Measurements from ENCODE around the gene OR6J1. TPM values are rescaled to one million over a fixed set of nuclear protein-coding genes. Genes with fewer than 3 reads are reported as not detected.

Gene OR6J1
- total RNA-seq, 3 donors from 2014 or later, result not detected

GRCh38 chr14:22666203-22666893 lies 22.2 kb upstream of the OR6J1 start:
- H3K9me3 ChIP-seq, result no peaks in the 10 kb centered on the region
- ATAC-seq (no peak), DNase-seq (no peak)
- no peaks in the 10 kb centered on the region for H3K36me3 ChIP-seq (ENCODE audit: low read depth)
- TF ChIP-seq CTCF (IDR thresholded peaks at IDR 0.05), result no peak
- intact Hi-C loops (cut with DNase I, micrococcal nuclease), result no loop called here
- H3K4me1 ChIP-seq (ENCODE audit: low read depth), result no peaks in the 10 kb centered on the region
- H3K4me3 ChIP-seq, result no peak overlapping the region

- H3K4me1 ChIP-seq (ENCODE audit: low read depth), result no peaks in the 10 kb centered on the region
- no peak for DNase-seq
- intact Hi-C loops (cut with DNase I, micrococcal nuclease), result no loop called here
- no peak for TF ChIP-seq CTCF (IDR thresholded peaks at IDR 0.05)
- H3K9me3 ChIP-seq, result no peaks in the 10 kb centered on the region
- no peaks in the 10 kb centered on the region for H3K36me3 ChIP-seq (ENCODE audit: low read depth)
- no peak for ATAC-seq
- no peak overlapping the region for H3K4me3 ChIP-seq
These were observed 20.1 kb upstream of the OR6J1 start for GRCh38 chr14:22664261-22664660.

- H3K4me1 ChIP-seq (ENCODE audit: low read depth), result peaks cover 3% of the 10 kb centered on the region
- no peak for TF ChIP-seq CTCF (IDR thresholded peaks at IDR 0.05)
- intact Hi-C loops (cut with DNase I, micrococcal nuclease), result no loop called here
- H3K36me3 ChIP-seq (ENCODE audit: low read depth), result no peaks in the 10 kb centered on the region
- DNase-seq, result no peak
- H3K9me3 ChIP-seq, result no peaks in the 10 kb centered on the region
- no peak for ATAC-seq
- no peak overlapping the region for H3K4me3 ChIP-seq
These were observed 16.5 kb upstream of the OR6J1 start for GRCh38 chr14:22660654-22661053.

- intact Hi-C loops (cut with DNase I, micrococcal nuclease), result no loop called here
- no peak for ATAC-seq
- no peak for TF ChIP-seq CTCF (IDR thresholded peaks at IDR 0.05)
These were observed 14.8 kb upstream of the OR6J1 start for GRCh38 chr14:22658946-22659345.

GRCh38 chr14:22657861-22658260 lies 13.7 kb upstream of the OR6J1 start:
- Histone ChIP-seq H3K4me3 (no peak overlapping the region), H3K36me3 (ENCODE audit: low read depth) (no peaks in the 10 kb centered on the region), H3K9me3 (no peaks in the 10 kb centered on the region), H3K4me1 (ENCODE audit: low read depth) (peaks cover 3% of the 10 kb centered on the region)
- no peak for DNase-seq
- TF ChIP-seq CTCF (IDR thresholded peaks at IDR 0.05), result no peak
- ATAC-seq, result no peak
- intact Hi-C loops (cut with DNase I, micrococcal nuclease), result no loop called here

More at GRCh38 chr14:22658946-22659345, 14.8 kb upstream of the OR6J1 start:
- Histone ChIP-seq H3K4me1 (ENCODE audit: low read depth) (peaks cover 3% of the 10 kb centered on the region), H3K9me3 (no peaks in the 10 kb centered on the region), H3K4me3 (no peak overlapping the region), H3K36me3 (ENCODE audit: low read depth) (no peaks in the 10 kb centered on the region)
- no peak for DNase-seq

Measured in mucosa of descending colon (tissue), 3 donors.